Mesodermal cell (in vitro differentiated cells): Measurements from ENCODE around the gene COA8. TPM values are rescaled to one million over a fixed set of nuclear protein-coding genes. Genes with fewer than 3 reads are reported as not detected.

Experiments
- H3K27ac ChIP-seq: 2 replicates; pipeline ENCODE4 v1.7.0; 2013; ENCODE audit warnings: mild to moderate bottlenecking, low read depth, low read length, moderate library complexity; ENCODE audit not compliant: severe bottlenecking
- H3K36me3 ChIP-seq: 2 replicates; pipeline ENCODE4 v1.7.1; 2013; ENCODE audit warnings: mild to moderate bottlenecking, low read length, moderate library complexity; ENCODE audit not compliant: control insufficient read depth, insufficient read depth
- H3K4me1 ChIP-seq: one replicate; pipeline ENCODE4 v1.7.1; 2013; ENCODE audit warnings: mild to moderate bottlenecking, low read length; ENCODE audit not compliant: insufficient read depth, control insufficient read depth, poor library complexity, severe bottlenecking
- H3K4me3 ChIP-seq: 2 replicates; pipeline ENCODE4 v1.7.0; 2013; ENCODE audit warnings: low read length, control low read depth, mild to moderate bottlenecking; ENCODE audit not compliant: insufficient read depth, poor library complexity, severe bottlenecking; ENCODE audit errors: extremely low read depth
- H3K9me3 ChIP-seq: 2 replicates; pipeline ENCODE4 v1.7.1; 2013; ENCODE audit warnings: mild to moderate bottlenecking, low read length, moderate library complexity; ENCODE audit not compliant: control insufficient read depth
- WGBS, 2 experiments: methylation state at CpG; one replicate each; pipeline ENCODE4 v1.1.5; 2013; ENCODE audit warnings: missing lambda C conversion rate in 2 of 2; ENCODE audit not compliant: insufficient coverage in 2 of 2; 5-methylcytosine and 5-hydroxymethylcytosine counted together
- polyA plus RNA-seq, 2 experiments: library from polyadenylated mRNA; stranded (reverse); fragments of 50-300 nt; gene quantifications; one replicate each; pipeline ENCODE4 v1.2.3, GENCODE V29; 2013

The COA8 gene, protein sequence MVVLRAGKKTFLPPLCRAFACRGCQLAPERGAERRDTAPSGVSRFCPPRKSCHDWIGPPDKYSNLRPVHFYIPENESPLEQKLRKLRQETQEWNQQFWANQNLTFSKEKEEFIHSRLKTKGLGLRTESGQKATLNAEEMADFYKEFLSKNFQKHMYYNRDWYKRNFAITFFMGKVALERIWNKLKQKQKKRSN
- 50.2 TPM for polyA plus RNA-seq (2013, experiment 1 of 2)
- polyA plus RNA-seq (2013, experiment 2 of 2) = 49.6 TPM

DNA sequence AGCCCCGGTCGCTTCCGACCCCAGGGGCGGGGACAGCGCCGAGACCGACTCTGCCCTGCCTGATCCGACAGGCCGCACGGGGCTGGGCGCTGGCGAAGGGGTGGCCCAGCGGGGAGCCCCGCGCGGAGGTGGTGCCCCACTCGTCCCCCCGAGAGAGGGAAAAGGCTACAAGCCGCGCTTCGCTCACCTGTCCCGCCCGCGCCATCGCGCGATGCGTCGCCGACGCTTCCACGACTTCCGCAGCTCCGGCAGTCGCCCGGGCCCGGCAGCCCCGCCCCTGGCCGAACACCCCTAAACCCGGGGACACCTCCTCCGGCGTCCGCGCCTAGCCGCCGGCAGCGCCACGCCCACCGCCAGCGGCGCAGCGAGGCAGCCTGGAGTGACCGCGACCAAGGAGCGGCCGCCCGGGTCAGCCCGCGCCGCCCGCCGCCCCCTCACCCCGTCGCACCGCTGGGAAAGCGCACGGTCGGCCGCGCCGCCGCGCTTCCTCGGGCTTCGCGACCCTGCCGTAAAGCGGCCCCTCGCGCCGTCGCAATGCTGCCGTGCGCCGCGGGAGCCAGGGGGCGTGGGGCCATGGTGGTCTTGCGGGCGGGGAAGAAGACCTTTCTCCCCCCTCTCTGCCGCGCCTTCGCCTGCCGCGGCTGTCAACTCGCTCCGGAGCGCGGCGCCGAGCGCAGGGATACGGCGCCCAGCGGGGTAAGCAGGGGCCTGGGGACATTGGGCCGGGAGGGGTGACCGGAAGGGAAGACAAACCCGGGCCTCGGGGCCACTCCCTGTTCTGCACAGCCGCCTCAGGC lies at the start of gene COA8, which contains the start of gene BAG5:
Gene COA8, plus strand, starts transcription at position 532 of the 797 bp plus-strand sequence. Its CDS starts 42 bp downstream, at position 574.
Gene BAG5, minus strand, starts transcription at position 229 of the 797 bp plus-strand sequence. CDS start 1,493 bp downstream, outside the sequence.
- H3K4me3 ChIP-seq = peak within 1 kb of the TSS; percentile 99
- WGBS, 2 experiments = 0% methylated on average over 87 to 91 of the region's 109 CpGs
- H3K9me3 ChIP-seq = no peaks in the 10 kb centered on the region
- H3K4me1 ChIP-seq = peaks cover 15% of the 10 kb centered on the region
- peak within 1 kb of the TSS; percentile 97 for H3K27ac ChIP-seq
- peaks cover 40% of the 10 kb centered on the region for H3K36me3 ChIP-seq

DNA sequence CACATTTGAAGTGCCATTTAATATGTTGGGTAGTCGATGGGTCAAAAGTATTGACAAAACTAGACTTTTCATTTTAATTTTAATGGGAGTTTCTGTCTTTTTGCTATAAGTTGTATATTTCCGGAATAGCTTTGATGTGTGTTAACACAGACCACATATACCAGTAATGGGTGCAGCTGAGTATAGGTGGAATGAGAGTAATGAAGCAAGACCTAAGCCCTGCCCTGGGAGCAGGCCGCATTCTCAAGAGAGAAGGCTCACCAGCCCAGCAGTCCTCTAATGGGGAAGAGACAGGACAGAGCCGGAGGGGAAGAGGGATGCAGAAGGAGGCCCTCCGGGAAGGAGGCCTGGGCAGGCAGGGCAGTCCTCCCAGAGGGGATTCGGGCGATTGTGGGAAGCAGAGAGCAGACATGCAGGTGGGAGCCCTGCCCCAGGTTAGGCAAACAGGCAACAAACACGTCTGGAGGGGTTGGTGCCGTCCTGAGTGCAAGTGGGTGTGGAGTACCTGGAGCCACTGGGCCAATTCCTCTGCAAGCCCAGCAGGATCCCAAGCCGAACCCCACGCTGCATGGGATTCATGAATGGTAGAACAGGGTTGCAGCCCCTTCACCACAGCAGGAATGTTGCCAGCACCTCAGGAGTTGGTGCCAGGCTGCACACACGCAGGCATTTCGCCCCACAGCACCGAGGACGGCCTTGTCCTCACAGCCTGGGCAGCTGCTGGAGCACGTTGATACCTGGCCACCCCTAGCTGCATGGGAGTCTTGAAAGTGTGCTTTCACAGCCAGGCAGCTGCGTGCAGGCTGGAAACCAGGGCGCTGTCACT lies 48.0 kb upstream of the COA8 start:
- Histone ChIP-seq H3K4me1 (peaks cover 6% of the 10 kb centered on the region), H3K4me3 (no peak overlapping the region), H3K27ac (no peak overlapping the region), H3K36me3 (peaks cover 24% of the 10 kb centered on the region), H3K9me3 (no peaks in the 10 kb centered on the region)
- 92 to 93% methylated on average over 16 of the region's 18 CpGs for WGBS, 2 experiments

DNA sequence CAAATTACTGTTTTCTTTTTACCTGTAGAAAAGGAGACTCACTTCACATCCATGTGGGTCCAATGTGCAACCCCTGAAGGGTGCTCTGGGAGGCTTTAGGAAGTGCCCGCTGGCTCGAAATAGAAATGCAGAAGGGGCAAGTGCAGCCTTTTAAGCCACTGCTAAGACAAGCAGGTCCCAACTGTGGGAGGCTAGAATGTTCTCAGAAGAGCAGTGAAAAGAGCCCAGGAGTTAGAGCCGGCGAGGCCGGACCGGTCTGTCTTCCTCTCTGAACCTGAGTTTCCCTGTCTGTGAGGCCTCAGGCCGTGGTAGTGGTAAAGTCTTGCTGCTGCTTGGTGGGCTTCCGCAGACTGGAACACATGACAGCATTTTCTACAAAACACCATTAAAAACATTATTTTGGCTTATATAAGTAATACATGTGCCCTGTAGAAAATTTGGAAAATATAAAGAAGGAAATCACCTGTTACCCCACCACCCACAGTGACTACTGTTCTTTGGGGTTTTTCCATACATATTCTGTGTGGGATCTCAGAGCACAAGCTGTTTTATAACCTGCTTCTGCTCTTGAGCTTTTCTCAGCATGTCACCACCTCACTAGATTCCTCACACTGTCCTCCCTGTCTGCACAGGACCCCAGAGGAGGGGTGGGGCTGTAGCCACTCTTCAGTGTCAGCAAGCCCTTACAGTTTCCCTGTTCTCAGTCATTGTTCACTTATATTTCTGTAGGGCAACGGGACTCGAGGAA lies 46.2 kb upstream of the COA8 start:
- Histone ChIP-seq H3K27ac (no peak overlapping the region), H3K4me1 (peaks cover 10% of the 10 kb centered on the region), H3K4me3 (no peak overlapping the region), H3K36me3 (peaks cover 13% of the 10 kb centered on the region), H3K9me3 (no peaks in the 10 kb centered on the region)
- 80 to 93% methylated on average over 8 of the region's 10 CpGs for WGBS, 2 experiments

DNA sequence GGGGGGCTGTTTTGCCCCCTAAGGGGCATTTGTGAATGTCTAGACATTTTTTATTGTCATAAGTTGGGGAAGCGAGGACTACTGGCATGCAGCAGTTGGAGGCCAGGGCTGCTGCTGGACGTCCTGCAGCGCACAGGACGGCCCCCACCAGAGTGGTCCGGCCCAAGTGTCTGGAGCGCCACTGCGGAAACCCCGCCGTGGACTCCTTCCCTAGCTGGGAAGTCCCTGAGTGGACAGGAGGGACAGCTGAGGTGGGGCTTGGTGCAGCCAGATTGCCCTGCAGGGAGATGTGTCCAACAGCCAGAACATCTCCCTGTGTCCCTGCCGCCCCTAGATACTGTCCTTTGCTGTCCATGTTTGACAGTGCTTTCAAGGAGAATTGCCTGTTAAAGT lies 45.6 kb upstream of the COA8 start:
- Histone ChIP-seq H3K36me3 (peaks cover 13% of the 10 kb centered on the region), H3K4me3 (no peak overlapping the region), H3K27ac (no peak overlapping the region), H3K9me3 (no peaks in the 10 kb centered on the region), H3K4me1 (peaks cover 10% of the 10 kb centered on the region)
- WGBS, 2 experiments = 92 to 95% methylated on average over 9 to 10 of the region's 10 CpGs

DNA sequence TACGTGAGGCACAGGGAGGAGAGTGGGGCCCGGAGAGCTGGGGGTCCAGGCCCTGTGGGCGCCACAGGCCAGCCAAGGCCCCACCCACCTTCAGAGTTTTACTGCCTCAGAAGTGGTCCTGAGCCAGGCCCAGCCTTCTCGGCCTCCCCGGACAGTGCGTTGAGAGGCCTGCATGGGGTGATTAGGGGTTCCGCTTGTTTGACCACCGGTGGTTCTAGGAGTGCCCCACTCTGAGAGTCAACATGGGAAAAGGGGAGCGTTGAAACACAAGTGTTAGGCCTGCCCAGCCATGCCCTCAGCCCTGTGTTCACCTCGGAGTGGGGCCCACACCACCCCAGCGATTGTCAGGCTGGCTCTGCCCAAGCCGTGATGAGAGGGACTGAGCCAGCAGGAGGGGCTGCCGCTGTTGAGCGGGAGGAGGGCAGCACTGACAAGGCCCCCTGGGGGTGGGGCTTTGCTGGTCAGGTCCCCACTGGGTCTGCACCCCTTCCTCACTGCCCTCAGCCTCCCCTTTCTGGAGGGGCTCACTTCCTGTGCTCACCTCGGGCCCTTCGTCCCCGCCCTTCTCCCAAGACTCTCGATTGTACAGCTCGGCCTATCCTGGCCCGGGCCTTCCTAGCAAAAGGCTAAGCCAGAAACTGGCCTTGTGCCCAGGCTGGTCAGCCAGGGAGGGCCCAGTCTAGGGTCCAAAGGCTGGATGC lies 44.9 kb upstream of the COA8 start:
- 76 to 82% methylated on average over 15 to 20 of the region's 20 CpGs for WGBS, 2 experiments
- Histone ChIP-seq H3K9me3 (no peaks in the 10 kb centered on the region), H3K4me1 (peaks cover 10% of the 10 kb centered on the region), H3K36me3 (peaks cover 13% of the 10 kb centered on the region), H3K27ac (no peak overlapping the region), H3K4me3 (no peak overlapping the region)

DNA sequence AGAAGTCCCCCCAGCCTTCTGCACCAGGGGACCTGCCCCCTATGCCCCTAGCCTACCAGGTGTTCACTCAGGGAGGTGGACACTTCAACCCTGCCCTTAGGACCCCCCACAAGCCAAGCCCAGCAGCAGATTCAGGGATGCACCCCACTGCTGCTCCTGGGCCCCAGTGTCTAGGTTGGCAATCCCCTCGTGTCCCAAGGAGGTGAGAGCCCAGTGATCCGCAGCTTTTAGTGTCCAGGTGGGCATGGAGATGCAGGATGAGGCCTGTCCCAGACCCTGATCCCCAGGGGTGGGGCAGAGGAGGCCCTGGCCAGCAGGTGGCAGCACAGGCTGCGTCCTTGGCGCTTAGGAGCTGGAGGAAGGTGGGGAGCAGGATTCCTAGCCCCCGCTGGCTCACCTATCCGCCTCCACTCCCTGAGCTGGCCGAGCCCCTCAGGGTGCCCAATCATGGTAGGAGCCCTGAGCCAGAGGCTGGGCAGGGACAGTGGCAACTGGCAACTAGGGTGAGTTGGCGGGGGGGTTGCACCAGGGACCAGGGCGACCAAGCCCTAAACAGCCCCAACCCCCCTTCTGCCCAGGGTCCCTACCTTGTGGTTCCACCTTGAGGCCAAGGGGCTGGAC lies 44.2 kb upstream of the COA8 start:
- Histone ChIP-seq H3K4me3 (no peak overlapping the region), H3K4me1 (peaks cover 15% of the 10 kb centered on the region), H3K9me3 (no peaks in the 10 kb centered on the region), H3K27ac (no peak overlapping the region), H3K36me3 (peaks cover 13% of the 10 kb centered on the region)
- 65 to 67% methylated on average over 4 to 5 of the region's 9 CpGs for WGBS, 2 experiments

DNA sequence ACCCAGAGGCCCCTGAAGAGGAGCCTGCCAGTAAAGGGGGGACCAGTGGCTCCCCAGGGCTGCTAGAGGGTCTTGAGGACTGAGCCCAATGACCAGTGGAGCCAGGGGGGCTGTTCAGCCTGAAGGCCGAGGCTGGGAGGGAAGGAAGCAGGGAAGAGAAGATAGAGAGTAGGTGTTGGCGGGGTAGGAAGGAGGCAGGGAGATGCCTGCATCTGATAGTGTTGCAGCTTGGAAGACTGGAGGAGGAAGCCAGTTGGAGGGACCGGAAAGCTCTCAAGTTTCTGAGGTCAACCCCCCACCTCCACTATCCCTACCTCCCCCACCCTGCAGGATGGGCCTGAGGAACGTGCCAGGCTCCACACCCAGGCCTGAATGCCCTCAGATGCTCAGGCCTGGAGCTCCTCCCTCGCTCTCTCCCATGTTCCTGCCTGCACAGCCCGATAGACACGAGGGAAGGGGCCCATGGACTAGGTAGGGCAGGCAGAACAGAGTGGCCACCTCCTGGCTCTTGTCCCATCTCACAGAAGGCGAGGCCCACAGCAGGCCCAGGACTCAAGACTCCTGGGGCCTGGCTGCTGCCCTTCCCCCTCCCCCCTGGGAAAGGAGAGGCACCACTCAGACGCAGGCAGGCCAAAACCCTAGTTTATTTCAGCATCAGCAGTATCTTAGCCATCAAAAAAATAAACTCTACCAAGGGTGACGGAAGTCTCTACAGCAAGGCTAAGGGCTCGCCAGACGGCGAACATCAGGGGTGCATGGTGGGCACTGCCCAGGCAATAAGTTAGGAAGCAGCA lies 43.5 kb upstream of the COA8 start:
- H3K27ac ChIP-seq = no peak overlapping the region
- no peaks in the 10 kb centered on the region for H3K9me3 ChIP-seq

DNA sequence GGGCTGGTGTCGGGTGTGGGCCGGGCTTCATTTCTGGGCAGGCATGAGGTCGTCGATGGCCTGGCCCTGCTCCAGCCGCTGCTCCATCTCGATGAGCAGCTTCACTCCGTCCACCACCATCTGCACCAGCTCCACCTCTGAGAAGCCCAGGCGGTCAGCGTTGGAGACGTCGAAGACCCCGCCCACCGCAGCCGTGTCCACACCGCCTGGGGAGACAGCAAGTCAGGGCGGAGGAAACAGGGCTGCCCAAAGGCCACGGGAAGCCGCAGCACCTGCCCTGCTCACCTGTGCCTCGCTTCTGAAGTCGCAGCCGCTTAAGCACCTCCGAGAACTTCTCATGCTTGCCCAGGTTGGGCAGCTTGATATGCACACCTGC lies 42.9 kb upstream of the COA8 start:
- Histone ChIP-seq H3K4me1 (peaks cover 15% of the 10 kb centered on the region), H3K4me3 (no peak overlapping the region), H3K36me3 (peaks cover 11% of the 10 kb centered on the region), H3K9me3 (no peaks in the 10 kb centered on the region), H3K27ac (no peak overlapping the region)
- 90 to 93% methylated on average over 18 to 22 of the region's 22 CpGs for WGBS, 2 experiments

More for the DNA sequence above, 43.5 kb upstream of the COA8 start:
- H3K4me3 ChIP-seq = no peak overlapping the region
- peaks cover 15% of the 10 kb centered on the region for H3K4me1 ChIP-seq
- 82 to 84% methylated on average over 8 to 10 of the region's 13 CpGs for WGBS, 2 experiments
- peaks cover 11% of the 10 kb centered on the region for H3K36me3 ChIP-seq

DNA sequence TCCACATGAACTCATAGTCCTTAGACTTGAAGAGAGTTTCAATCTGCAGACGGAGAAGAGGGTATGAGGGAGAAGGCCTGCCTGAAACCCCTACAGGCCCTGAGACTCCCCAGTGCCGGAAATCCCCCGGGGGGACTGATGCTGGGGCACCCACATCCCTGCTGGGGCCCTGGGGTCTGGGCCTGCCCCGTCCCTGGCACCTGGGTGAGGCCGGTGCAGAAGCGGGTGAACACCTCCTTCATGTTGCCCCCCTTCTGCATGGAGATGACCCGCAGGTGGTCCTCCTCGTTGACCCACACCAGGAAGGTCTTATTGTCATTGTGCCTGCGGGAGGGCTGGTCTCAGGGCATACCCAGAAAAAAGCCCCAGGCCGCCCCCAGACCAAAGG lies 42.5 kb upstream of the COA8 start:
- peaks cover 15% of the 10 kb centered on the region for H3K4me1 ChIP-seq
- no peak overlapping the region for H3K27ac ChIP-seq
- no peaks in the 10 kb centered on the region for H3K9me3 ChIP-seq
- 91 to 95% methylated on average over 10 of the region's 10 CpGs for WGBS, 2 experiments
- no peak overlapping the region for H3K4me3 ChIP-seq
- H3K36me3 ChIP-seq = peaks cover 11% of the 10 kb centered on the region
